HTERT RPE-1 (cell line): ENCODE results near the gene RAB36.

Experiments used
- in situ Hi-C: fragments of 300-500 bp; cut with MboI; formaldehyde crosslinking; loops from 4 replicates; pipeline ENCODE4 v1.14.3; 2020; ENCODE audit warnings: low sequenced_read_pairs

Gene RAB36, protein sequence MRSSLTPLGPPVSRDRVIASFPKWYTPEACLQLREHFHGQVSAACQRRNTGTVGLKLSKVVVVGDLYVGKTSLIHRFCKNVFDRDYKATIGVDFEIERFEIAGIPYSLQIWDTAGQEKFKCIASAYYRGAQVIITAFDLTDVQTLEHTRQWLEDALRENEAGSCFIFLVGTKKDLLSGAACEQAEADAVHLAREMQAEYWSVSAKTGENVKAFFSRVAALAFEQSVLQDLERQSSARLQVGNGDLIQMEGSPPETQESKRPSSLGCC

DNA sequence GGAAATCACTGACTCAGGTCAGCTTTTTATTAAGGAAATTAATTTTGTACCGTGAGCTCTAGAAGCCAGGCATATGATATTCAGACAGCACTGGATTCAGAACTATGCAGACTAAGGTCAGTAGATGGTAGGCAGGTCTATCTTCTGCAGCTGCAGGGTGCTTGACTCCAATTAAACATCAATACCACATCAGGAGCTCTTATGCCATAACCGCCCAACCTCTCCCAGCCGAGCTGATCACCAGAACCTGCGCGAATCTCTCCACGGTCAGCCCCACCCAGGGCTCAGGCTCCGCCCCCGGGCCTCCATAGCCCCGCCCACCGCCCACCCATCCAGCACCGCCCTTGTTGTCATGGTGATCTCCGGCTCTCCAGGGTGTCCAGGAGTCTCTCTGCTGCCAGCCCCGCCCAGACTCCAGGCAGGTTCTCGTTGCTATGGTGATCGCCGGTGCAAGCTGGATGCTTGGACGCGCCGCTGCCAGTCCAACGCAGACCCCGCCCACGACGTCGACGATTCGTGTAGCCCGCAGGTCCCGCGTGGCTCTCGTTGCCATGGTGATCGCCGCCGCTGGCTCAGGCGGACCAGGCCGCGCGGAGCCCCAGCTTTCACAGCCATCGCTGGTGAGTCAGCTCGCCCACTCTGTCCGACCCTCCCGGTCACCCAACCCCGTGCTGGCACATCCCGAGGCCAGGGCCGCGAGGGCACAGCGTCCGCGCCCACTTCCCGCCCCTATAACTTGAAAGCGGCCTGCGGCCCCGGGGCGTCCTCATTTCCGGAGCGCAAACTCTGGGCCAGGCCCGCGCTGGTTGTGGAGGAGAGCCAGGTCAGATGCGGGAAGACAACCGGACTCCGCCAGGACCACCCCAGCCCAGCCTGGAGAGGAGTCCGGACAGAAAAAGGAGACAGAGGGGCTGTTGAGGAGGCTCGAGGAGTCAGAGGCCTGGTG is at the start of gene RAB36:
TSS of gene RAB36 (plus strand) at position 546 of the 946 bp plus-strand sequence. CDS start 1,140 bp downstream, outside the sequence.
- in situ Hi-C loops, result no loop called here

- in situ Hi-C loops, result no loop called here
Measured at GRCh38 chr22:23095733-23096342, 49.4 kb upstream of the RAB36 start.

GRCh38 chr22:23097412-23098229 is 47.7 kb upstream of the RAB36 start:
- in situ Hi-C loops, result no loop called here

DNA sequence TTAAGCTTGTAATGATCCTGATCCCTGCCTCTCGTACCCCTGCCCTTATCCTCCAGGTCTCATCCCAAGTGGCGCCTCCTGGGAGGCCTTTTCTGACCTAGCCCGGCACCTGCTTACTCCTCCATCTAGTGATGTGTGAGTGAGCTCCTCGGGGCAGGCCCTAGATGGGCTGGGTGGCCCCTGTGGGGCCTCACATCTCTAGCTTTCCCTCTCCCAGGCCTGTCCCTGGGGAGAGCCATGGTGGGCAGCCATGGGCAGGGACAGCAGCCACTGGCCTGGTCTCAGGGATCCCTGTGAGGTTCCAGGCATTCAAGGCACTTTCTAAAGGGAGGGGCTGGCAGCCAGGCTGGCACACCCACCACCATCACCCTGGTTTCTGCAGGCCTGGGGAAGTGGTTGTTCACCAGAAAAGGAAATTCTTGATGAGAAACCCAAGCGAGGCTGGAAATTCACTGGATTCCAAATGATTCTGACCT is 47.0 kb upstream of the RAB36 start:
- in situ Hi-C loops, result no loop called here

DNA sequence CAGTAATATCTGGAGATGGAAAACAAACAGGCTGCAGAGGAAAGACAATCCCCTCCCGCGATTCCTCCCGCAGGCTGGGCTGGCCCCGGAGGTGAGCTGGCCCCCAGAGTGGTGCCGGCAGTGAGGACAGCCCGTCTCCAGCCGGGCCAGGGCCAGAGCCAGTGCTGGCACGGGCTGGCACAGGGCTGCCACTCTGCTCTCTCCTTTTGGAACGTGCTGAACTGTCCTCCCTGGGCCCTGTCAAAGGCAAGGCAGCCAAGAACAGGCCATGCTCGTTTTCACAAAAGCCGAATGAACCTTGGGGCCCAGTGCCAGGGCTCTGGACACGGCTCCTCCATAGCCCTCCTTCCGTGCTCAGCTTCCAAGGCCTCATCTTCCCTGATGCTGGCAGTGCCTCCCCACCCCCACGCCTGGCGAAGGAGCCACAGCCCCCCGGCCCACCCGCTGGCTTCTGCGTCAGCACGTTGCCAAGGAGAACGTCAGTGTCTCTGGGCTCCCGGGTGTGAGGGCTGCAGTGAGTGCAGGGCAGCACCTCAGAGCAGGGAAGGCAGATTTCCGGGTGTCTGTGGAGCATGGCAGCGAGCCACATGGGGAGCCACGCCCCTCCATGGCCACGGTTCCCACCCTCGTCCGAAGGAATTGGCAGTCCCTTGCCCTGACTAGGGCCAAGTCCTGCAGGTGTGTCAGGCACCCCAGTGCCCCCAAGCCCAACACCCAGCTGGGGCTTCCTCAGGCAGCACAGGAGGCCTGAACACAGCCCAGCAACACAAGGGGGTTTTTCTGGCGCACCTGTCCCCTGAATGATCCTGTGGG is 46.4 kb upstream of the RAB36 start:
- in situ Hi-C loops, result no loop called here

- in situ Hi-C loops, result no loop called here
Measured at GRCh38 chr22:23099531-23099804, 45.8 kb upstream of the RAB36 start.

GRCh38 chr22:23100124-23100801 is 45.0 kb upstream of the RAB36 start:
- in situ Hi-C loops, result no loop called here

- in situ Hi-C loops, result no loop called here
Measured at GRCh38 chr22:23101524-23101923, 43.8 kb upstream of the RAB36 start.

DNA sequence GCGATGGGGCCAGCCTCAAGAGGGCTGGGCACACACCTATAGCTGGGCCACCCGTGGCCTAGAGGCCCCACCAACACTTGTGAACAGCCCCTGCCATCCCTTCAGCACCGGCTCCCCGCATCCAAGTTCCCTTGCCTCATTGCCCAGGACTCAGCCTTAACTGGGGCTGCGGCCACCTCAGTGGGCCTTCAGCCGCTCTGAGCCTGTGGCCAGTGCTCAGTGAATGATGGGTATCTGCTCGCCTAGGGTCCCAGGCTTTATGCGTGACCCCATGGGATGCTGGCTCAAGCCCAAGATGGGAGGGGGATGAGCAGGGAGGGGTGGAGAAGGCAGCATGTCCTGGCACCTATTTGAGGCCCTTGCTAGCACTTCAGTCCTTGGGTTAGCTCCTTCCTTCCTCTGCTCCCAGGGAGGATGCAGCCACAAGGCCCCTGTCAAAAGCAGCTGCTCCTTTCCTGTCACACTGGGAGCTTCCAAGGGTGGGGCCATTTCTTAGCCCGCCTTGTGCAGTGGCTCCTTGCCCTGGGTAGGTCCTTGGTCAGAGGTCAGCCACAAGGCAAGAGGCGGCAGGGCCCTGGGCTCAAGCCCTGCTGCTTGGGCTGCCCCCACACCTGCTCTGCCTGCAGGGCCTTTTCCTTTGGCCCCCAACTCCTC is 43.1 kb upstream of the RAB36 start:
- in situ Hi-C loops, result no loop called here

- in situ Hi-C loops, result no loop called here
Measured at GRCh38 chr22:23102776-23103175, 42.5 kb upstream of the RAB36 start.

- in situ Hi-C loops, result no loop called here
Measured at GRCh38 chr22:23103199-23103954, 41.9 kb upstream of the RAB36 start.

GRCh38 chr22:23104187-23104971 is 40.9 kb upstream of the RAB36 start:
- in situ Hi-C loops, result no loop called here

DNA sequence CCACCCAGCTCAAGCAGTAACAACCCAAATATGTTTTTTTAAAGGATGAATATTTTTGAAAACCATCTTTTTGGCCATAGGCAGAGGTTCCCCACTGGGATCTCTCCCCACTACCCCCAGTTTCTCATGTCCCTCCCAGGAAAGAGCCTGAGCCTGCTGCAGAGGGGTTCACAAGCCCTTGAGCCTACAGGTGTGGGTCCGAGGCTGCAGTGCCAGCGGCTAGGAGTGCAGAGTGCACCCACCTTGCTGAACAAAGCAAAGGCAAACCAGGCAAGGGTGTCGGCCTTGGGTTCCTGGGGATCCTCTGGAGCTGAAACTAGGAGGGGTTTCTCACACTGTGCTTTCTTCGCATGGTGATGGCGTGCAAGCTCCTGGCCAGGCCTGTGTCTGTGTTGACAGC is 40.0 kb upstream of the RAB36 start:
- in situ Hi-C loops, result no loop called here

GRCh38 chr22:23105919-23106318 is 39.4 kb upstream of the RAB36 start:
- in situ Hi-C loops, result no loop called here

- in situ Hi-C loops, result no loop called here
Measured at GRCh38 chr22:23106344-23106743, 38.9 kb upstream of the RAB36 start.

- in situ Hi-C loops, result no loop called here
Measured at GRCh38 chr22:23106906-23107367, 38.3 kb upstream of the RAB36 start.

DNA sequence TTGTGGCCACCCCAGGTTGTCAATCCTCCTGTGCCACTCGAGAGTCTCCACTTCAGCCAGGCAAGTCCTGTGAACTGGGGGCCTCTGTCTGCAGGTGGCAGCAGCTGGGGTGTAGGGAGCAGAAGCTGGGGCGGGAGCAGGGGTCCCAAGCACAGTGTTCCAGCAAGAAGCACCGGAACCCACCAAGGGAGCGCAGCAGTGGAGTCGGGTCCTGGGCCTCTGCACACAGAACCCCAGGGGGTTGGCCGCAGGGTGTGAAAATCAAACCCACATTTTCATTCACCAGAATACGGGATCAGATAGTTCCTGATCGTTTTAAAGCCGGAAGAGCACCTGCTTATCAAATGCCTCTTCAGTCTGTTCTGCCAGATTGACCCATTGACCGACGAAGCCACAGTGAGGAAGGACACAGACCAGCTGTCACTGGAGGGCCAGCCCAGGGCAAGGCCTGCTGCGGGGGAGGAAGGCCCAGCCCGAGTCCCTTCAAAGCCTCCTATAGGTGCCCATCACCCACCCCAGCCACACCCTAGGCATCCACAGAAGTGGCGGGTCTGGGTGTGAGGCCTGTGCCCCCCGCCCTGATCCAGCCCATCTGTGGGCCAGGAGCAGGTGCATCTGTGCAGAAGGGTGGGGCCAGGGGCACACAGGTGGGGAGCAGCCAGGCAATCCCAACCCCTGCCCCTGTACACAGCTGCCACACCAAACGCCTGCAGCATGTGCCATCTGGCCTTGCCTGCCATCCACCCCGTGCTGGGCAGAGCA is 37.6 kb upstream of the RAB36 start:
- in situ Hi-C loops, result no loop called here
